Right lobe of liver (tissue), 6 donors: ENCODE results near the gene MAPK14. TPM values are rescaled to one million over a fixed set of nuclear protein-coding genes. Genes with fewer than 3 reads are reported as not detected.
A peak's percentile ranks its signal among the peaks of the same experiment; 100 is the strongest.
"Not testable (repeated sequence)": the region's sequence is repeated elsewhere in the genome, so short reads cannot be mapped to it uniquely, and the experiment has no call there.

ENCODE experiments used
- ATAC-seq, 4 donors: fragments of 200-7000 bp; cut with Tn5 transposase; one replicate each; pipeline ENCODE4 v1.9.1; 2020; ENCODE audit warnings: mild to moderate bottlenecking in 4 of 4, moderate library complexity in 4 of 4
- DNase-seq, 3 donors: peaks; one replicate each; pipeline ENCODE4 v3.0.0-alpha.2; 2020
- H3K27ac ChIP-seq, 3 donors: fragments of 200-600 bp; one replicate each; pipeline ENCODE4 v1.8.0; 2022
- H3K27me3 ChIP-seq, 2 donors: fragments of 200-600 bp; one replicate each; pipeline ENCODE4 v1.8.0; 2022
- H3K36me3 ChIP-seq, 4 donors: fragments of 200-600 bp; sonication (generic) in 1 of 4; one replicate each; pipeline versions ENCODE4 v1.5.1 to v1.8.0; 2017 to 2022; ENCODE audit warnings: control low read depth in 1 of 4
- H3K4me1 ChIP-seq, 4 donors: fragments of 200-600 bp; sonication (generic) in 1 of 4; one replicate each; pipeline versions ENCODE4 v1.5.1 to v1.8.0; 2017 to 2022; ENCODE audit warnings: control low read depth in 1 of 4
- H3K4me3 ChIP-seq, 3 donors: fragments of 200-600 bp; one replicate each; pipeline ENCODE4 v1.8.0; 2022
- H3K9me3 ChIP-seq, 4 donors: fragments of 200-600 bp; sonication (generic) in 1 of 4; one replicate each; pipeline versions ENCODE4 v1.5.1 to v1.8.0; 2017 to 2022; ENCODE audit warnings: control low read depth in 1 of 4
- POLR2A ChIP-seq: fragments of 450-650 bp; IDR thresholded peaks from one replicate; pipeline ENCODE4 v1.6.1; 2017; ENCODE audit warnings: antibody characterized with exemption, mild to moderate bottlenecking
- WGBS: methylation state at CpG from one replicate; pipeline ENCODE4 v1.1.6; 2018; ENCODE audit warnings: low coverage, low lambda C conversion rate; ENCODE audit not compliant: insufficient coverage; ENCODE audit errors: missing lambda C conversion rate; 5-methylcytosine and 5-hydroxymethylcytosine counted together
- intact Hi-C, 2 donors: fragments of 100-400 bp; cut with DNase I; formaldehyde crosslinking; loops; one replicate each; pipeline versions ENCODE4 v1.11.2 to v1.14.1; 2022
- total RNA-seq, 6 experiments: library from RNA; depleted of rRNA in 2 of 6; stranded (reverse); fragments of >200 nt in 2 of 6; fragmentation: NEBNext Ultra II Directional in 3 of 6; extraction: Animal tissue kit (Norgen Biotek cat#: 25700) in 3 of 6; gene quantifications; one replicate each; pipeline versions ENCODE4 v1.1.0 to v1.2.4, GENCODE V29; 2016 to 2023
- TF ChIP-seq, protein P1 (sequence below), 4 donors: fragments of 200-600 bp in 3 of 4; fragments of 450-650 bp in 1 of 4; IDR thresholded peaks; one replicate each; pipeline versions ENCODE4 v1.5.1 to v1.8.0; 2016 to 2022; ENCODE audit warnings: antibody characterized with exemption in 4 of 4, mild to moderate bottlenecking in 2 of 4
- donor health status: DM: no; HTN: yes; CAD: no.
- donor health status: DM: no; HTN: no; CAD: no.
- donor health status: DM: no; HTN: no; CAD: no.
- donor health status: DM: no; HTN: yes; CAD: no.
- donor health status: DM: no; HTN: yes; CAD: no.

MAPK14 gene
- total RNA-seq, 6 experiments from 2014 or later = 37.9 to 53.3 (median 45.3) TPM

DNA sequence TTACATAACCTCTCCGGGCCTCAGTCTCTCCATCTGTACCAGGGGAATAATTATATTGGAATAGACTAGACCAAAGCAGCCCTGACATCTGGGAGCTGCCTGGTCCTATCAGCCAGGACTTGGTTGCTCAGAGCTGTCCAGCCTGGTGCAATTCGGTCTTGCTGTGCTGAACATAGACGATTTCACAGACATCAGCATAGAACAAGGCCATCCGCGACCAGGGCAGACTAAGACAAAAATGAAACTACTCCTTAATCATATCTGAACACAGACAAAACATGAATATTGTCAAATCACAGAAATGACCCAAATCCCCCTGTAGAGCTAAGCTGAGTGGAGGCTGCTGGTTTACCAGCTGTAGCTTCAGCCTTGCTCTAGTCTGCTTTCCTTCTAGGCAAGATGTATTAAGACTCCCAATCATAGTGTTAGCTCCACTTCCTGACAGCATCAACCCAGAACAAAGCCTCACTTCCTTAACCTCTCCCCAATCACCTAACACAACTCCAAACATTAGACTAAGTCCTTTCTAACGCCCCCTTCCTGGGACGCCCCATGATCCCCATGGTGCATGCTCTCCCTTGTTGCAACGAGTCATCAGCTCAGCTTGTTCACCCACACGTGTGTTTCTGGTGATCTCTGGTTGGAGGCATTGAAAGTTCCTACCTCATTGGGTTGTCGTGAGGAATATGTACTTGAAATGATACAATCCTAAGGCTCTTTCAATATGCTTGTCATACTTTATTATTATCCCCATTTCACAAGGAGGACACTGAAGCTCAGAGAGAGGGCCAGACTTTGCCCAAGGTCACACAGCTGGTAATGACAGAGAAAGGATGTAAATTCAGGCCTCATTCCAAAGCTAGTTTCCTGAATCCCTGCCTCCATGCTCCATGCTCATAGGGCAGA, 99.2 kb downstream of the MAPK14 start:
- TF ChIP-seq, protein P1, sequence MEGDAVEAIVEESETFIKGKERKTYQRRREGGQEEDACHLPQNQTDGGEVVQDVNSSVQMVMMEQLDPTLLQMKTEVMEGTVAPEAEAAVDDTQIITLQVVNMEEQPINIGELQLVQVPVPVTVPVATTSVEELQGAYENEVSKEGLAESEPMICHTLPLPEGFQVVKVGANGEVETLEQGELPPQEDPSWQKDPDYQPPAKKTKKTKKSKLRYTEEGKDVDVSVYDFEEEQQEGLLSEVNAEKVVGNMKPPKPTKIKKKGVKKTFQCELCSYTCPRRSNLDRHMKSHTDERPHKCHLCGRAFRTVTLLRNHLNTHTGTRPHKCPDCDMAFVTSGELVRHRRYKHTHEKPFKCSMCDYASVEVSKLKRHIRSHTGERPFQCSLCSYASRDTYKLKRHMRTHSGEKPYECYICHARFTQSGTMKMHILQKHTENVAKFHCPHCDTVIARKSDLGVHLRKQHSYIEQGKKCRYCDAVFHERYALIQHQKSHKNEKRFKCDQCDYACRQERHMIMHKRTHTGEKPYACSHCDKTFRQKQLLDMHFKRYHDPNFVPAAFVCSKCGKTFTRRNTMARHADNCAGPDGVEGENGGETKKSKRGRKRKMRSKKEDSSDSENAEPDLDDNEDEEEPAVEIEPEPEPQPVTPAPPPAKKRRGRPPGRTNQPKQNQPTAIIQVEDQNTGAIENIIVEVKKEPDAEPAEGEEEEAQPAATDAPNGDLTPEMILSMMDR (IDR thresholded peaks at IDR 0.05) = no peak
- no peak for TF ChIP-seq POLR2A
- H3K9me3 ChIP-seq = no peaks in the 10 kb centered on the region
- no peaks in the 10 kb centered on the region for H3K27me3 ChIP-seq
- no peak overlapping the region for H3K4me3 ChIP-seq
- H3K36me3 ChIP-seq = no peaks in the 10 kb centered on the region
- peaks cover 0 to 30% (median 4%) of the 10 kb centered on the region in 4 donors for H3K4me1 ChIP-seq
- WGBS = 68% methylated on average over 9 of the region's 10 CpGs
- no peak overlapping the region for H3K27ac ChIP-seq
- DNase-seq = peak in 1 of 3 donors; percentile 33
- ATAC-seq = no peak
- intact Hi-C loops = no loop called here

DNA sequence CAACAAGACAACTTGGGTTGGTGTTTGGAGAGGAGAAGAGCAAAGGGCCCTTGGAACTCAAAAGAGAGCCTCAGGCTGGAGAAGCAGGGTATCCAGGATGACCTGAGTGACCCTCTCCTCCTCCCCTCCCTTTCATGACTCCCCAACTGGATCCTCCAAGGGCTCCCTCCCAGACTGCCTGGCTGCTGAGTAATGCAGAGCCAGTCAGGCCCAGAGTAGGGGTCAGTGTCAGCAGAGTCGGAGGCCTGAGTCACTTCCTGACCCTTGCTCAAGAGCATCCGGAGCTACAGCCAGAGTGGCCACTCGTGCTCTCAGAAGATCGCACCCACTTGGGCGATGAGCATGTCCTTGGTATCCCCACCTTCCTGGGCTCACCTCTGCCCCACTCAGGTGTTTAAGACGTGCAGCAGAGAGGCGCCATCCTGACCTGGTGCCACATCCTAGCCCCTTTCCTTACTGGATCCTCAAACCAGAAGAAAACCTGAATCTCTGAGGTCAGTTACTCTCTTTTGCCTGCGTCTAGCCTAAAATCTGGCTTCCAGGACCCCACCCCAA, 99.9 kb downstream of the MAPK14 start:
- peaks cover 0 to 27% (median under 1%) of the 10 kb centered on the region in 4 donors for H3K4me1 ChIP-seq
- intact Hi-C loops = no loop called here
- WGBS = 67% methylated on average over 8 of the region's 8 CpGs

DNA sequence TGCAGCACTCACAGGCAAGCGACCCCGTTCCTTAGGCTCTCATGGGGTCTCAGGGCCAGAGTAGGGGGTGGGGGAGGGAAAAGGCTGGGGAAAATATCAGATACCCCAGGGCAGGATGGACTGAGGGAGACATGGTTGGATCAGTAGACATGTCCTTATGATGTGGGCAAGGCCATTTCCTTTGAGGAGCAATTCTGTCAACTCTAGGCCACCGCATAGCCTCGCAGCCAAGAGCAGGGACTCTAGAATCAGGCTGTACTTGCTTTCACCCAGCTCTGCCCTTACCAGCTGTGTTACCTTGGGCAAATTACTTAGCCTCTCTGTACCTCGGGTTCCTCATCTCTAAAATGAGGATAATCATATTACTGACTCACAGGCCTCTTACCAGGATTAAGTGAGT, 100.5 kb downstream of the MAPK14 start:
- intact Hi-C loops = no loop called here
- H3K27me3 ChIP-seq = no peaks in the 10 kb centered on the region
- no peak for DNase-seq
- H3K4me3 ChIP-seq = no peak overlapping the region
- no peak for TF ChIP-seq POLR2A
- TF ChIP-seq, protein P1 (IDR thresholded peaks at IDR 0.05) = no peak
- H3K27ac ChIP-seq = no peak overlapping the region
- no peak for ATAC-seq
- H3K36me3 ChIP-seq = no peaks in the 10 kb centered on the region
- WGBS = 83% methylated on average over 3 of the region's 5 CpGs
- H3K9me3 ChIP-seq = no peaks in the 10 kb centered on the region
- peaks cover 0 to 26% (median 0%) of the 10 kb centered on the region in 4 donors for H3K4me1 ChIP-seq

More for the DNA sequence above, 99.9 kb downstream of the MAPK14 start:
- no peaks in the 10 kb centered on the region for H3K9me3 ChIP-seq
- no peak overlapping the region for H3K4me3 ChIP-seq
- no peak overlapping the region for H3K27ac ChIP-seq
- TF ChIP-seq, protein P1 (IDR thresholded peaks at IDR 0.05) = no peak
- TF ChIP-seq POLR2A = peak; percentile 44
- H3K27me3 ChIP-seq = no peaks in the 10 kb centered on the region
- peak; percentile 32 to 63 (median 57) for ATAC-seq
- H3K36me3 ChIP-seq = no peaks in the 10 kb centered on the region
- peak; percentile 73 to 79 (median 78) for DNase-seq

DNA sequence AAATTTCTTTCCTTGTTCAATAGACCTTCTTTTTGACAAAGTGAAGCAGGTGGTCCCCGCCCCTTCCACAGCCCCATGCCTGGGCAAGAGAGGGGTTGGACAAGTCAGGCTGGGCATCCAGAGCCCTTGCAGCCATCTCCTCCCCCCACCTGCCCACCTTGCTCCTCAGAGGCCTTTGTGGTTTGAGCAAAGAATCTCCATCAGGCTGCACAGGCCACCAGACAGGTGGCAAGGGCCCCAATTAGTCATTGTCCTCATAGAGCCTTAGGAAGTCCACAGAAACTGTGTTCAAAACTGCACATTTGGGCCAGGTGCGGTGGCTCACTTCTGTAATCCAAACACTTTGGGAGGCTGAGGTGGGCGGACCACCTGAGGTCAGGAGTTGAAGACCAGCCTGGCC, 101.2 kb downstream of the MAPK14 start:
- Histone ChIP-seq H3K4me3 (no peak overlapping the region), H3K27ac (no peak overlapping the region), H3K27me3 (no peaks in the 10 kb centered on the region), H3K9me3 (no peaks in the 10 kb centered on the region), H3K4me1 (peaks cover 0 to 19% (median 0%) of the 10 kb centered on the region in 4 donors), H3K36me3 (no peaks in the 10 kb centered on the region)
- 86% methylated on average over 1 of the region's 3 CpGs for WGBS
- intact Hi-C loops = no loop called here
- DNase-seq (no peak), ATAC-seq (no peak)
- no peak for TF ChIP-seq POLR2A
- TF ChIP-seq, protein P1 (IDR thresholded peaks at IDR 0.05) = no peak

DNA sequence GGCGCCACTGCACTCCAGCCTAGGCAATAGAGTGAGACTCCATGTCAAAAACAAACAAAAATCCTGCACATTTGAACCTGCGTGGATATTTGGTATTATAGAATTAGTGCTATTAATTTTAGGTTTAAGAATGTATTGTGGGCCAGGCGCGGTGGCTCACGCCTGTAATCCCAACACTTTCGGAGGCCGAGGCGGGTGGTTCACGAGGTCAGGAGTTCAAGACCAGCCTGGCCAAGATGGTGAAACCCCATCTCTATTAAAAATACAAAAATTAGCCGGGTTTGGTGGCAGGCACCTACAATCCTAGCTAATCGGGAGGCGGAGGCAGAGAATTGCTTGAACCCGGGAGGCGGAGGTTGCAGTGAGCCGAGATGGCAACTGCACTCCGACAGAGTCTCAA, 101.7 kb downstream of the MAPK14 start:
- ATAC-seq, H3K27ac ChIP-seq, H3K27me3 ChIP-seq, H3K4me3 ChIP-seq, H3K36me3 ChIP-seq, H3K9me3 ChIP-seq, intact Hi-C loops: not testable (repeated sequence)
- H3K4me1 ChIP-seq = peaks cover 0 to 15% (median 0%) of the 10 kb centered on the region in 4 donors
- 91% methylated on average over 16 of the region's 16 CpGs for WGBS
- peak in 1 of 3 donors; percentile 33 for DNase-seq
